Measurements from ENCODE around the gene HSPBP1.

HSPBP1 gene

DNA sequence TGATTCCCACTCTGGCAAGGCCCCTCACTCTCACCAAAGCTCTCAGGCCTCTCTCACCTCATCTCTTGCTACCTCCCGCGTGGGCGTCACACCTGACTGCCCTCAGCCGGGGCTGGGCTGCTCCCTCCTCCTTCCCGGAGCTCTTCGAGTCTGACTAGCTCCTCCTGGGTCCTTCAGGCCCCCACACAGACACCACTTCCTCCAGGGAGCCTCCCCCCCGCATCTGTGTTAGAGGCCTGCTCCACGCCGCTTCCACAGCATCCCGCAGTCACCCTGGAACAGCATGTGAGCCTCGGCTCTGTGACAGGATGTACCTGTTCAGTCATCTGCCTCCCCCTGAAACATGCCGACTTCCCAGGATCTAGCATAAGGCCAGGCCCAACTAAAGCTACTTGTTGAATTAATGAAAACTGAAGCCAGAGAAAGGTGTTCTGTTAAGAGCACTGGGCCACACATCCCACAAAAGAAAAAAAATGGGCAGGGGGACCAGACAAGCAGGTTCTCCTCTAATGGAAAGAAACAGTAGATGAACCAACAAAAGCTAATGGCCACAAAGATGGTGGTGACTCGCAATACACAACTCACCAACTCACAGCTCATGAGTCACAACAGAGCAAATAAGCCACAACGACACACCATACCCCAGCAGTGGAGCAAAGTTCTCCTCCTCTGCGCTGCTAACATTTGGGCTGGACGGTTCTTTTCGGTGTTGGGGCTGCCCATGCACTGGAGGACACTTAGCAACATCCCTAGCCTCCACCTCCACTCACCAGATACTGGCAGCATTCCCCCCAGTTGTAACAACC, 24.1 kb downstream of the HSPBP1 start:
- no peak for TF ChIP-seq SIN3A (IDR thresholded peaks at IDR 0.05; ENCODE audit: borderline replicate concordance, insufficient read depth, low read length)
- TF ChIP-seq FOXP2 (optimal IDR thresholded peaks at IDR 0.05; ENCODE audit: borderline replicate concordance, extremely low read depth, extremely low read length, insufficient read depth), result no peak
- no peak for TF ChIP-seq POLR2AphosphoS5 (IDR thresholded peaks at IDR 0.05; ENCODE audit: low read depth, low read length)
- TF ChIP-seq, protein P1, sequence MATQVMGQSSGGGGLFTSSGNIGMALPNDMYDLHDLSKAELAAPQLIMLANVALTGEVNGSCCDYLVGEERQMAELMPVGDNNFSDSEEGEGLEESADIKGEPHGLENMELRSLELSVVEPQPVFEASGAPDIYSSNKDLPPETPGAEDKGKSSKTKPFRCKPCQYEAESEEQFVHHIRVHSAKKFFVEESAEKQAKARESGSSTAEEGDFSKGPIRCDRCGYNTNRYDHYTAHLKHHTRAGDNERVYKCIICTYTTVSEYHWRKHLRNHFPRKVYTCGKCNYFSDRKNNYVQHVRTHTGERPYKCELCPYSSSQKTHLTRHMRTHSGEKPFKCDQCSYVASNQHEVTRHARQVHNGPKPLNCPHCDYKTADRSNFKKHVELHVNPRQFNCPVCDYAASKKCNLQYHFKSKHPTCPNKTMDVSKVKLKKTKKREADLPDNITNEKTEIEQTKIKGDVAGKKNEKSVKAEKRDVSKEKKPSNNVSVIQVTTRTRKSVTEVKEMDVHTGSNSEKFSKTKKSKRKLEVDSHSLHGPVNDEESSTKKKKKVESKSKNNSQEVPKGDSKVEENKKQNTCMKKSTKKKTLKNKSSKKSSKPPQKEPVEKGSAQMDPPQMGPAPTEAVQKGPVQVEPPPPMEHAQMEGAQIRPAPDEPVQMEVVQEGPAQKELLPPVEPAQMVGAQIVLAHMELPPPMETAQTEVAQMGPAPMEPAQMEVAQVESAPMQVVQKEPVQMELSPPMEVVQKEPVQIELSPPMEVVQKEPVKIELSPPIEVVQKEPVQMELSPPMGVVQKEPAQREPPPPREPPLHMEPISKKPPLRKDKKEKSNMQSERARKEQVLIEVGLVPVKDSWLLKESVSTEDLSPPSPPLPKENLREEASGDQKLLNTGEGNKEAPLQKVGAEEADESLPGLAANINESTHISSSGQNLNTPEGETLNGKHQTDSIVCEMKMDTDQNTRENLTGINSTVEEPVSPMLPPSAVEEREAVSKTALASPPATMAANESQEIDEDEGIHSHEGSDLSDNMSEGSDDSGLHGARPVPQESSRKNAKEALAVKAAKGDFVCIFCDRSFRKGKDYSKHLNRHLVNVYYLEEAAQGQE (IDR thresholded peaks at IDR 0.05; ENCODE audit: insufficient read depth in 1 of 2, low read depth in 2 of 2, low read length in 2 of 2), result no peak
- TF ChIP-seq TAF1 (IDR thresholded peaks at IDR 0.05; ENCODE audit: borderline replicate concordance, insufficient read depth, low read length), result no peak

DNA sequence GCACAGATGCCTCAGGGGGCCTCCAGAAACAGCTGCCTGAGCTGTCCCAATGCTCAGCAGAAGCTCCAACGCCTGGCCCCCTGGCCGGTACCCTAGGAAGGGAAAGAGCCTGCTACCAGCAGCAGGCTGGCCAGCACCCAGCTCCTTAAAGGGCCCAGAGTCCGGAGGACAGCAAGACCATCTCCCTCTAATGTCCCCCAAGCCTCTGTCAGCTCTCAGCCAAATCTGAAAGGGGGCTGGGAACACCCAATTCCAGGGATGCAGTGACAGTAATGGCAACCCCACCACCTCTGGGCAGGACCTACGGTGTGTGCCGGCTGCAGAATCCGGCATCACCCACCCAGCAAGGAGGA, 25.3 kb downstream of the HSPBP1 start:
- TF ChIP-seq, protein P1 (IDR thresholded peaks at IDR 0.05; ENCODE audit: insufficient read depth in 1 of 2, low read depth in 2 of 2, low read length in 2 of 2), result no peak
- TF ChIP-seq SIN3A (IDR thresholded peaks at IDR 0.05; ENCODE audit: borderline replicate concordance, insufficient read depth, low read length) (no peak), TAF1 (IDR thresholded peaks at IDR 0.05; ENCODE audit: borderline replicate concordance, insufficient read depth, low read length) (no peak), POLR2AphosphoS5 (IDR thresholded peaks at IDR 0.05; ENCODE audit: low read depth, low read length) (no peak), FOXP2 (optimal IDR thresholded peaks at IDR 0.05; ENCODE audit: borderline replicate concordance, extremely low read depth, extremely low read length, insufficient read depth) (no peak)

DNA sequence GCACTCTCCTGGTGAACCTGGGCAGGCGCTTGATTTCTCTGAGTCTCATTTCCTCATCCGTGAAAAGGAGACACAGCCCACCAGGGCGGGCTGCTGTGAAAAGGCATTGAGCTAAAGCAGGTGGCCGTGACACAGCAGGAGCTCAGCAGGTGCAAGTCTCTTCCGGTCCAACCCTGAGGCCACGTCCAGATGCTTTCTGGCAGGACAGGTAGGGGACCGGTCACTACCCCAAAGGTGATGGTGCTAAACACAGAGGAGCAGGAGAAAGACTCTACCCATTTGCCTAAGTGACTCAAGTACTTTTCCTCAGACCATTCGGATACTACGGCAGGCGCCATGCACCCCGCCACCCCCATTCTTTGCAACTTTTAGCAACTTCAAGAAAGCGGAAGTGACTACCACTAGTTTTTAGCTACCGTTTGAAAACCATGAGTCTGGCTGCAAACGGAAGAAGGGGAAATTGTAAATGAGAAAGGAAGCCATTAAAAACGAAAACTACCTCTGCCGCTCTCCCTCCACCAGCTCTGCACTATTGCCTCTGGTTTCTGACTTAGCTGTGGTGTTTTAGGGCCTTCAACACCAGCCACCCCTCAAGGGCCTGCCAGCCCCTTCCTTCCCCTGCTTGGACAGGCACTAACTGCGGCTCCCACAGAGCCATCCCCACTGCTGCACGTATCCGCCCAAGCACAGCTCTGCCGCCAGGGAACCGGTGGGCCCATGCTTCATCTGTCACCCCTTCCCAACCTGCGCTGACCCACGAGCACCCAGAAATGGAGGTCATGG, 25.9 kb downstream of the HSPBP1 start:
- TF ChIP-seq, protein P1 (IDR thresholded peaks at IDR 0.05; ENCODE audit: insufficient read depth in 1 of 2, low read depth in 2 of 2, low read length in 2 of 2), result no peak
- no peak for TF ChIP-seq FOXP2 (optimal IDR thresholded peaks at IDR 0.05; ENCODE audit: borderline replicate concordance, extremely low read depth, extremely low read length, insufficient read depth)
- no peak for TF ChIP-seq SIN3A (IDR thresholded peaks at IDR 0.05; ENCODE audit: borderline replicate concordance, insufficient read depth, low read length)
- no peak for TF ChIP-seq POLR2AphosphoS5 (IDR thresholded peaks at IDR 0.05; ENCODE audit: low read depth, low read length)
- TF ChIP-seq TAF1 (IDR thresholded peaks at IDR 0.05; ENCODE audit: borderline replicate concordance, insufficient read depth, low read length), result no peak

DNA sequence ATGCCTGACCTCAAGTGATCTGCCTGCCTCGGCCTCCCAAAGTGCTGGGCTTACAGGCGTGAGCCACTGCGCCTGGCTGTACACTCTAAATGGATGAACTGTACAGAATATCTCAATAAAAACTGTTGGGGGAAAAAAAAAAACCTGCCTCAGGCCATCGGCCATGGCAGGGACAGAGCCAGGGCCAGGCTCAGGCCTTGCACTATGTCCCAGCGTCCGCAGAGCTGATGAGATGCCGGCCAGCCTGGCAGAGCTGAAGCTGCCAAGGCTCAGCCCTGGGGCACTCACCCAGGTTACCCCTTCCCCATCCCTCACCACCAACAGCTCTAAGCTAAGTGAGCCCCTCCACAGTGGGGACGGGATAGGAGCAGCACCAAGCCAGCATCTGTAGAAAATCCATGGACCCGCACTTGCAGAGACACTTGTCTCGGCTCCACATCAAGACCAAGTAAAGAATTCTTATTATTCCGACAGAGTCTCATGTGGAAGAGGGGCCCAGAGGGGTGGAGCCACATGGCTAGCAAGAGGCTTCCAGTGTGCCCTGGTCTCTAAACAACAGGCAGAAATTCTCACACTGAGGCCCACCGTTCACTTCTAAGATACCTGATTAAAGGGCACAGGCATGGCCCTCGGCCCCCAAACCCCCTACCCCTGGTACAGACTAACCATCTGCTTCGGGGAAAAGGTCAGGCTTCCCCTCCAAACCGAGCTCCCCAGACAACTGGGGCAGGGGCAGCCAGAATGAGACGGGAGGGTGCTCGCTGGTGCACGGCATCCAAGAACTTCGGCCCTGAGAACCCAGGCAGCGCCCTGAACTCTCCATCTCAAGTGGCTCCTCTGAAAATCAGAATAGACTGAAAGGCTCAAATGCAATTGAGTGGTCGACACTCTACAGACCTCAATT, 26.9 kb downstream of the HSPBP1 start:
- TF ChIP-seq FOXP2 (optimal IDR thresholded peaks at IDR 0.05; ENCODE audit: borderline replicate concordance, extremely low read depth, extremely low read length, insufficient read depth) (no peak), POLR2AphosphoS5 (IDR thresholded peaks at IDR 0.05; ENCODE audit: low read depth, low read length) (no peak), SIN3A (IDR thresholded peaks at IDR 0.05; ENCODE audit: borderline replicate concordance, insufficient read depth, low read length) (no peak), TAF1 (IDR thresholded peaks at IDR 0.05; ENCODE audit: borderline replicate concordance, insufficient read depth, low read length) (no peak)
- TF ChIP-seq, protein P1 (IDR thresholded peaks at IDR 0.05; ENCODE audit: insufficient read depth in 1 of 2, low read depth in 2 of 2, low read length in 2 of 2), result no peak
